Calu3 (cell line): ENCODE results near the gene EXOC7. TPM values are rescaled to one million over a fixed set of nuclear protein-coding genes. Genes with fewer than 3 reads are reported as not detected.

Experiments
- BruUV-seq: library from RNA; stranded (reverse); fragments of 400-500 nt; replicated peaks from 2 replicates; lab custom pipeline; 2021; lab: Mats Ljungman, UMichigan
- CTCF ChIA-PET: fragments of 300-600 bp; sonication (Branson Sonifier 250); formaldehyde crosslinking; loops from one replicate; lab custom pipeline; 2022; ENCODE audit warnings: antibody characterized with exemption; lab: Charles Lee
- DNase-seq: peaks from one replicate; pipeline ENCODE4 v3.0.0; 2022
- H3K27ac Mint-ChIP-seq: one replicate; pipeline ENCODE4 v1.8.0; 2022; ENCODE audit warnings: mixed read lengths; ENCODE audit not compliant: unreplicated experiment
- H3K27me3 Mint-ChIP-seq: one replicate; pipeline ENCODE4 v1.8.0; 2022; ENCODE audit warnings: mixed read lengths; ENCODE audit not compliant: unreplicated experiment
- H3K36me3 Mint-ChIP-seq: one replicate; pipeline ENCODE4 v1.8.0; 2022; ENCODE audit warnings: mild to moderate bottlenecking, moderate library complexity, mixed read lengths; ENCODE audit not compliant: insufficient read depth, unreplicated experiment
- H3K4me1 Mint-ChIP-seq: one replicate; pipeline ENCODE4 v1.8.0; 2022; ENCODE audit warnings: mild to moderate bottlenecking, low read depth, mixed read lengths; ENCODE audit not compliant: unreplicated experiment
- H3K4me3 Mint-ChIP-seq: one replicate; pipeline ENCODE4 v1.8.0; 2022; ENCODE audit warnings: mild to moderate bottlenecking, low read depth, moderate library complexity, mixed read lengths; ENCODE audit not compliant: unreplicated experiment
- H3K9me3 Mint-ChIP-seq: one replicate; pipeline ENCODE4 v1.8.0; 2022; ENCODE audit warnings: low read depth, mixed read lengths; ENCODE audit not compliant: unreplicated experiment
- CTCF ChIP-seq: fragments of 200-600 bp; IDR thresholded peaks from one replicate; pipeline ENCODE4 v1.8.0; 2022; ENCODE audit warnings: antibody characterized with exemption; ENCODE audit not compliant: unreplicated experiment
- intact Hi-C: fragments of 100-400 bp; cut with micrococcal nuclease; formaldehyde crosslinking; loops from one replicate; pipeline ENCODE4 v1.10.0; 2022; ENCODE audit not compliant: unreplicated experiment
- total RNA-seq: library from RNA; stranded (reverse); gene quantifications from 2 replicates; pipeline ENCODE4 v1.2.3, GENCODE V29; 2022

The EXOC7 gene
- total RNA-seq, 1 experiment from 2014 or later = 122 TPM

GRCh38 chr17:76090517-76091129 lies 13.0 kb downstream of the EXOC7 start:
- no peak for DNase-seq
- no peak overlapping the region for H3K27ac Mint-ChIP-seq
- no peaks in the 10 kb centered on the region for H3K9me3 Mint-ChIP-seq
- no peaks in the 10 kb centered on the region for H3K27me3 Mint-ChIP-seq
- no peak overlapping the region for H3K4me3 Mint-ChIP-seq
- no peaks in the 10 kb centered on the region for H3K4me1 Mint-ChIP-seq
- H3K36me3 Mint-ChIP-seq = peaks cover 17% of the 10 kb centered on the region
- no TSS peak for BruUV-seq
- CTCF ChIA-PET = no interaction called here
- TF ChIP-seq CTCF = no peak
- intact Hi-C loops = no loop called here

- BruUV-seq = no TSS peak
- intact Hi-C loops = no loop called here
- CTCF ChIA-PET = no interaction called here
- H3K27me3 Mint-ChIP-seq = no peaks in the 10 kb centered on the region
- no peak overlapping the region for H3K4me3 Mint-ChIP-seq
- H3K27ac Mint-ChIP-seq = no peak overlapping the region
- no peaks in the 10 kb centered on the region for H3K9me3 Mint-ChIP-seq
- DNase-seq = no peak
- H3K36me3 Mint-ChIP-seq = peaks cover 15% of the 10 kb centered on the region
- no peak for TF ChIP-seq CTCF
- H3K4me1 Mint-ChIP-seq = no peaks in the 10 kb centered on the region
Measured at GRCh38 chr17:76089680-76090516, 13.7 kb downstream of the EXOC7 start.

DNA sequence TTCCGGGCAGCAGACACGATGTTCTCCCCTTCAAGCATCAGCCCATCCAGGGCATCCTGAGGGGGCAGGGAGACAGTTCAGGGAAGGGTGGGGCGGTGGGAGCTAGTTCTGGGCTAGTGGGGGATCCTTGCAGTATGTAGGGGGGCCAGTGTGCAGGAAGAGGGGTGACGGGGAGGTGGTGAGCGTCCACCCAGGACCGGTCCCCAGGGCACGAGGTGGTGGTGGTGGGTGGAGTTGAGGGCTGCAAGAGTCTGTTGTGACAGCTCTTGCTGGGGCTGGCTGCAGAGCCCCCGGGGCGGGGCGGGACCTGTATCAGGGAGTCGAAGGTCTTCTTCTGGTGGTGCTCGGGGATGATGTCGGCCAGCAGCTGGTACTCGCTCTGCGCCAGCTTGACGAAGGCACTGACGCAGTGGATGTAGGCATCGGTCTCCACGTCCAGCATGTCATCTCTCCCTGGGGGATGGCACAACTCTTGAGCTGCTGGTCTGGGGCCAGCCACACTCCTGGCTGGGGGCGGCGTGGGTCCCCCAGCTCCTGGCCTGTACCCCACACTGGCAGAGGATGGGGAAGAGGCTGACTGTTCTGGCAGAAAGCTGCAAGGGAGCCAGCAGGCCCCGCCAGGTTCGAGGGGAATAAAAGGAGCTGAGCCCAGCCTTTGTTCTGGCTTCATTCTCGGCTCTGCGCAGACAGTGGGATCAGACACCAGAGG lies 14.6 kb downstream of the EXOC7 start:
- BruUV-seq = no TSS peak
- intact Hi-C loops = no loop called here
- TF ChIP-seq CTCF = no peak
- no peak for DNase-seq
- Mint-ChIP-seq H3K9me3 (no peaks in the 10 kb centered on the region), H3K36me3 (peaks cover 16% of the 10 kb centered on the region), H3K4me1 (no peaks in the 10 kb centered on the region), H3K27me3 (no peaks in the 10 kb centered on the region), H3K4me3 (no peak overlapping the region), H3K27ac (no peak overlapping the region)
- CTCF ChIA-PET = no interaction called here

- H3K27me3 Mint-ChIP-seq = no peaks in the 10 kb centered on the region
- no peak overlapping the region for H3K27ac Mint-ChIP-seq
- no peak for TF ChIP-seq CTCF
- intact Hi-C loops = no loop called here
- BruUV-seq = no TSS peak
- peaks cover 19% of the 10 kb centered on the region for H3K36me3 Mint-ChIP-seq
- DNase-seq = no peak
- H3K9me3 Mint-ChIP-seq = no peaks in the 10 kb centered on the region
- CTCF ChIA-PET = no interaction called here
- no peak overlapping the region for H3K4me3 Mint-ChIP-seq
- no peaks in the 10 kb centered on the region for H3K4me1 Mint-ChIP-seq
Measured at GRCh38 chr17:76088041-76088867, 15.3 kb downstream of the EXOC7 start.
